CD4-positive, alpha-beta T cell treated with Interleukin-2 at 100 ng/mL for 4 hours (primary cell): ENCODE measurements around the gene ALOX5.
A peak's percentile ranks its signal among the peaks of the same experiment; 100 is the strongest.
"Not testable (repeated sequence)": the region's sequence is repeated elsewhere in the genome, so short reads cannot be mapped to it uniquely, and the experiment has no call there.

Source experiments
- DNase-seq: peaks from one replicate; pipeline ENCODE4 v3.0.0-alpha.2; 2020; ENCODE audit warnings: low spot score

Gene ALOX5

GRCh38 chr10:45468079-45468478 lies 94.1 kb downstream of the ALOX5 start:
- no peak for DNase-seq

DNA sequence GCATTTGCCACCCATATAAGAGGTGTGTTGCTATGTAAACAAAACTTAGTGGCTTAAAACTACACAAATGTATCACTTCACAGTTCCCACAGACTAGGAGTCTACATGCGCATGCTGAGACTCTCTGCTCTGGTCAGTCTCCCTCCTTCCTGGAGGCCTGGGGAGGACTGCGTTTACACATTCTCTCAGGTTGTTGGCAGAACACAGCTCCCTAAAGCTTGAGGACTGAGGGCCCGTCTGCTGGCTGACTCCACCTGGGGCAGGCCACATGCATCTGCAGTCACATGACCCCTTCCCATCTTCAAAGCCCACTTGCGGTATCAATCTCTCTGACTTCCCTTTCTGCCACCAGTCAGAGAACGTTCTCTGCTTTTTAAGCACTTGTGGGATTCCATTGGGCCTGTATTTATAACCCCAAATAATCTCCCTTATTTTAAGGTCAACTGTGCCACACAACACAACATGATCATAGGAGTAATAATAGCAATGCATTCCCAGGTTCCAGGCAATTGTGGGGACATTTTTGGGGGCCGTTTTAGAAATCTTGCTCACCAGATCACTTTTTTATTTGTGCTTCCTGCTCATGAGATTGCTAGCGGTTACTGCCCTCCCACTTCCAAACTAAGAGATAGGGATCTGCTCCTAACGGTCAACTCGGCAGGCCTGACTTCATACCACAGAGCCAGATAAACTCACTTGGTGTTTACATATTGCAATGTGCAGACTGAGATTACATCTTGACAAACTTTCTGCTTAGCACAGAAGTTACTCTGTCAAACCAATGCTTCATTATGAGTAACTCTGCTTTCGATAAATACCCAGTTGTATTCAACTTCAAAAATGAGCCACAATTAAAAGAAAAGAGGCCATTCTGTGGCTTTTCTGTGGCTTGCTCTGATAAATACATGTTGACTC lies 96.3 kb downstream of the ALOX5 start:
- DNase-seq = peak; percentile 32

DNA sequence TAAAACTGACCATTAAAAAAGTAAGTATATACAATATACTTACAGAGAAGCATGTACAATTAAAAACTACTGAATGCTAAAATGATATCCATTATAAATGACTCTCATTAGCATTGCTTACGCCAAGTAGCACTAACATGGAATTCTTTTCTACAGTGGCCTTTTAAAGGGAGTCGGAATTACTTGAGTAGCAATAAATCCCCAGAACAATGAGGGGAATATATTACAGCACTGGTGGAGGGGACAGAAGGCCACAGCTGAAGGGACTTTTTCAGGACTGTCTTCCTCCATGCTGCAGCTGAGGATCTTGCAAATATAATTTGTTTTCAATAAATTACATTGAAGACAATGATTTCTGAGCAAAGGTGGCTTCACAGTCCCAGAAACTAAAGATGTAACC lies 97.0 kb downstream of the ALOX5 start:
- DNase-seq = no peak

DNA sequence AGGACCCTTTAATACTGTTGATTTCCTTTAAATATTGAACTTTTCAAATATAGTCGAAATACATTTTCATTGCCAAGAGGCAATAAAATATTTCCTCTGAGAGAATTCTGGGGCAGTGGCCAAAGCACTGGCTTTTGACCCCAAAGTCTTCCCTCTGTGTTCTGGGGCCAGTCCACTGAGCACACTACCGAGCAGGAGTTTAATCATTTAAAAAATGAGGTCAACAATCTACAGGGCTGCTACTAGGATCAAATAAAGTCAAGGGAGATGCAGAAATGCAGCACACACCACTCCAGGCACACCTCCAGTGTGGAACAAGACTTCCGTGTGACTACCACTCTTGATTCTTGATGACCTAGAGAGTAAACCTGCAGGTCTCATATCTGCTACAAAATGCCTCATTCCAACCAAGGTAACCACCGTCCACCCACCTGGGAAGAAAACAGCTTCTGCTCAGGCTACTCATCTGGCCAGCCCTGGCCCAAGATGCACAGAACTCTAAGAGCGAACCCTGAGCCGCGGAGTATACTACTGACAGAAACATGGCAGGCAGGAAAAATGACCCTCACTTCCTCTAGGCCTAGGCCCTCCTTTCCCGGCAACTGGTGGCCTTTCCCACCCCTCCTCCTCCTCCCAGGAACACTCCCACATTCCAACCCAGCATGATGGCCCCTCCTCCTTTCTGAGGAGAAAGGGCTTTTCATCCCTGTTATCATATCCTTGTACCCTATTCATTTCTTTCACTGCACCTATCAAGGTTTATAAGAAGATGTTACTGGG lies 97.7 kb downstream of the ALOX5 start:
- DNase-seq = no peak

DNA sequence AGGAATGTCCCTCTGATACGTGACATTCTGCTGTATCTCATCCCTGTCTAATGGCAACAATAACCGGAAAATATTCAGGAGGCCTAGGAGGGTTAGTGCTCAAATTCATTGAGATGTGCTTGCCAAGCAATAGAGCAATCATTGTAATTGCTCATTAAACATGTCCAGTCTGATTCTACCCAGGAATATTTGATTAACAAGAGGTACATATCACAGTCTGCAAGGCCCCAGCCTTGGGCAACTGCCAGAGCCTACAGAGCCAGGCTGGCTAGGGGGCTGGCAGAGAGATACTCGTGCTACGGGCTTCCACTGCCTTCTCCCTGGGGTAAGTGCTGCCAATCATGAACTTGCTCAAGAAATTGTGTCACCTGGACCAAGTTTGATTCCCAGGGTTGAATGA lies 99.1 kb downstream of the ALOX5 start:
- DNase-seq = no peak

GRCh38 chr10:45476559-45476958 lies 102.5 kb downstream of the ALOX5 start:
- DNase-seq = no peak

- DNase-seq = no peak
Measured at GRCh38 chr10:45480294-45480693, 106.3 kb downstream of the ALOX5 start.

DNA sequence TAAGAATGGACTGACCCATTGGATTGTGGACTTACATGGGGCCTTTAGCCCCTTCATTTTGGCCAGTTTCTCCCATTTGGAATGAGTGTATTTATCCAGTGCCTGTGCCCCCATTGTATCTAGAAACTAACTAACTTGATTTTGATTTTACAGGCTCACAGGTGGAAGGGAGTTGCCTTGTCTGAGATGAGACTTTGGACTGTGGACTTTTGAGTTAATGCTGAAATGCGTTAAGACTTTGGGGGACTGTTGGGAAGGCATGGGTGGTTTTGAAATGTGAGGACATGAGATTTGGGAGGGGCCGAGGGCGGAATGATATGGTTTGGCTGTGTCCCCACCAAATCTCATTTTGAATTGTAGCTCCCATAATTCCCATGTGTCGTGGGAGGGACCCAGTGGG lies 107.1 kb downstream of the ALOX5 start:
- DNase-seq = not testable (repeated sequence)

DNA sequence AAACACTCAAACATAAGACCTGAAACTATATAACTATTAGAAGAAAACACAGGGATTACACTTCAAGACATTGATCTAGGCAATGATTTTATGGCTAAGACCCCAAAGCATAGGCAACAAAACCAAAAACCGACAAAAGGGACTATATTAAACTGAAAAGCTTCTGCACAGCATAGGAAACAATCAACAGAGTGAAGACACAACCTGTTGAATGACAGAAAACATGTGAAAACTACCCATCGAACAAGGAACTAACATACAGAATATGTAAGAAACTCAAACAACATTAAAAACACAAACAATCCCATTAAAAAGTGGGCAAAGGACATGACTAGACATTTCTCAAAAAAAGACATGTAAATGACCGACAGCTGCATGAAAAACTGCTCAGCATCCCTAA lies 109.0 kb downstream of the ALOX5 start:
- no peak for DNase-seq

DNA sequence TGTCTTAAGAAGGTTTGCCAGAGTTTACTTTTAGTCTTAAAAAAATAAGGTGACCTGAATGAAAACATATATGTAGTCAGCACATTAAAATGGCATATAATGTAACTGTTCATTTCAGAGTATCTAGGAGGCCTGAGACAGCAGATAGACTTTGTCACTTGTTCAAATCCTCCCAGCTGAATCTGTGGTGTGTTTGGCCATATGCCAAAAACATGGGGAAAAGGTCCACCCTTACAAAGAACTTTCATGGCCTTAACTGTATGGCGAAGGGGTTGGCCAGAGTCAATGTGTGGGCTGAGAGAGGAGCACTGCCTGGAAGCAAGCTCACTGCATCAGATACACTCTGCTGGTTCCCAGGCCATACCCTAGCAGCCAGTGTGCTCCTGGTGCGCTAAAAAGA lies 113.7 kb downstream of the ALOX5 start:
- no peak for DNase-seq

- no peak for DNase-seq
Measured at GRCh38 chr10:45488365-45488764, 114.3 kb downstream of the ALOX5 start.

DNA sequence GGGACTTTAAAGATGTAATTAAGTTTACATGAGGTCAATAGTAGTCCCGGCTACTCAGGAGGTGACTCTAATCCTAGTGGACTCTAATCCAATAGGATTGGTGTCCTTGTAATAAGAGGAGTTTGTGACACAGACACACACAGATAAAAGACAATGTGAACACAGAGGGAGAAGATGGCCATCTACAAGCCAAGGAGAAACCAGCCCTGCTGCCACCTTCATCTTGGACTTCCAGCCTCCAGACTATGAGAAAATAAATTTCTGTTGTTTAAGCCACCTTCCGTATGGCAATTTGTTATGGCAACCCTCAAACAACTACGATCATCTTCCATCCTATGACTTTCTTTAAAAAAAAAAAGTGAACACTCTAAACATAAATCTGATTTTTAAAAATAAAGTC lies 116.3 kb downstream of the ALOX5 start:
- no peak for DNase-seq

GRCh38 chr10:45491061-45491460 lies 117.0 kb downstream of the ALOX5 start:
- DNase-seq = no peak
